GM21723 (cell line): ENCODE data around the gene CLEC16A.

Experiments used
- ATAC-seq: cut with Tn5 transposase; IDR thresholded peaks from one replicate; pipeline ENCODE4 v1.9.1; 2021; ENCODE audit warnings: mild to moderate bottlenecking, moderate library complexity; ENCODE audit not compliant: unreplicated experiment

Gene CLEC16A

GRCh38 chr16:10938796-10939648 is 5.3 kb upstream of the CLEC16A start:
- no peak for ATAC-seq

GRCh38 chr16:10939649-10940234 is 4.6 kb upstream of the CLEC16A start:
- ATAC-seq, result no peak

- no peak for ATAC-seq
Measured at GRCh38 chr16:10940501-10941079, 3.8 kb upstream of the CLEC16A start.

GRCh38 chr16:10941127-10941933 is 3.0 kb upstream of the CLEC16A start:
- ATAC-seq, result no peak

GRCh38 chr16:10941935-10942351 is 2.4 kb upstream of the CLEC16A start:
- peak; percentile 16 for ATAC-seq

GRCh38 chr16:10942352-10943063 is 1.9 kb upstream of the CLEC16A start, which contains the start of gene DEXI:
TSS of gene DEXI (minus strand) at chr16:10942468. CDS start at chr16:10942005, 463 bp downstream.
- ATAC-seq, result peak; percentile 56

GRCh38 chr16:10943064-10943353 is 1.4 kb upstream of the CLEC16A start:
- ATAC-seq, result no peak

- no peak for ATAC-seq
Measured at GRCh38 chr16:10945065-10945787, 862 bp downstream of the CLEC16A start.

- ATAC-seq, result no peak
Measured at GRCh38 chr16:10946308-10946707, 1.9 kb downstream of the CLEC16A start.

GRCh38 chr16:10947211-10947787 is 2.9 kb downstream of the CLEC16A start:
- ATAC-seq, result no peak

GRCh38 chr16:10949424-10949970 is 5.1 kb downstream of the CLEC16A start:
- ATAC-seq, result peak; percentile 57

GRCh38 chr16:10950393-10950792 is 6.0 kb downstream of the CLEC16A start:
- no peak for ATAC-seq

GRCh38 chr16:10951026-10951425 is 6.7 kb downstream of the CLEC16A start:
- ATAC-seq, result no peak

GRCh38 chr16:10954903-10955302 is 10.5 kb downstream of the CLEC16A start:
- no peak for ATAC-seq

GRCh38 chr16:10957771-10958482 is 13.6 kb downstream of the CLEC16A start:
- no peak for ATAC-seq

- ATAC-seq, result no peak
Measured at GRCh38 chr16:10959161-10959560, 14.8 kb downstream of the CLEC16A start.

GRCh38 chr16:10961231-10961630 is 16.9 kb downstream of the CLEC16A start:
- no peak for ATAC-seq

- peak; percentile 54 for ATAC-seq
Measured at GRCh38 chr16:10964039-10964890, 19.9 kb downstream of the CLEC16A start.
